Stomach smooth muscle (tissue), 2 donors: ENCODE measurements around the gene ACAP1.

Experiments used
- H3K27ac ChIP-seq: one replicate; pipeline ENCODE4 v1.7.0; 2013; ENCODE audit warnings: mild to moderate bottlenecking, low read length, inconsistent platforms
- H3K27me3 ChIP-seq, 2 donors: one replicate each; pipeline ENCODE4 v1.7.0; 2013; ENCODE audit warnings: low read length in 2 of 2; ENCODE audit not compliant: insufficient read depth in 2 of 2, control insufficient read depth in 1 of 2
- H3K36me3 ChIP-seq, 2 donors: one replicate each; pipeline ENCODE4 v1.7.0; 2013; ENCODE audit warnings: low read length in 2 of 2; ENCODE audit not compliant: control insufficient read depth in 2 of 2, insufficient read depth in 2 of 2
- H3K4me1 ChIP-seq: one replicate; pipeline ENCODE4 v1.7.0; 2013; ENCODE audit warnings: low read length; ENCODE audit not compliant: control insufficient read depth, insufficient read depth
- H3K4me3 ChIP-seq, 2 donors: one replicate each; pipeline ENCODE4 v1.7.0; 2013; ENCODE audit warnings: low read length in 2 of 2
- H3K9ac ChIP-seq, 2 donors: one replicate each; pipeline ENCODE4 v1.7.0; 2013; ENCODE audit warnings: low read length in 2 of 2, mild to moderate bottlenecking in 1 of 2
- H3K9me3 ChIP-seq, 2 donors: one replicate each; pipeline ENCODE4 v1.7.0; 2013; ENCODE audit warnings: low read length in 2 of 2; ENCODE audit not compliant: control insufficient read depth in 2 of 2
- donor health status: healthy.
- donor health status: Pancreatic carcinoma.

Gene ACAP1

DNA sequence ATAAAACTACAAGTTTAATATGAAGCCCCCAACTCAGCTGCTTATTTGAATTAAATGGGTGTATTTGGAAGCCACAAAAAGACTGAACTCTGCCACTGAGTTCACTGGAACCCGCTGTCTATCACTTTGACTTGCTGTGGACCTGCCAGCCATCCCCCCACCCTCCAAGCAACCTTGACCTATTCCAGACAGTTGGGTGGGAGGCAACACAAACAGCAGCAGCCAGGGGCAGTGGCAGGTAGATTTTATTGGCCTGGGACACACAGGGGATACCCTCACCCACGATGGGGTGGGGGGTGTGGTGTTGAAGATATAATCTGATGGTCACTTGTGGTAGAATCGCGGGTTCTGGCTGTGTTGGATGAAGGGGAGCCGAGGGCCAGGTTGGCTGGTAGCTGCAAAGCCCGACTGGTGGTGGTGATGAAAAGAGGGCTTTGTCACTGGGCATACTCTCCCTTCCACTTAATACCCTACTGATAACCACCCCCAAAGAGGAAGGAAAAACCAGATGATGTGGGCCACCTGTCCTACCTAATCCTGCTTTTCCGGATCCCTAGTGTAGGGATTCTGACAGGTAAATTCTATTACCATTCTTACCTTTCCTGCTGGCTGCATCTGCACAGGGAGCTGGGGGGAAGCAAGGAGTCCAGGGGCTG, 23.8 kb upstream of the ACAP1 start:
- Histone ChIP-seq H3K27me3 (no peaks in the 10 kb centered on the region), H3K36me3 (peaks cover 46 to 48% of the 10 kb centered on the region in 2 donors), H3K4me3 (no peak overlapping the region), H3K27ac (peak overlapping the region; percentile 53), H3K4me1 (peaks cover 49% of the 10 kb centered on the region), H3K9ac (no peak overlapping the region), H3K9me3 (no peaks in the 10 kb centered on the region)

DNA sequence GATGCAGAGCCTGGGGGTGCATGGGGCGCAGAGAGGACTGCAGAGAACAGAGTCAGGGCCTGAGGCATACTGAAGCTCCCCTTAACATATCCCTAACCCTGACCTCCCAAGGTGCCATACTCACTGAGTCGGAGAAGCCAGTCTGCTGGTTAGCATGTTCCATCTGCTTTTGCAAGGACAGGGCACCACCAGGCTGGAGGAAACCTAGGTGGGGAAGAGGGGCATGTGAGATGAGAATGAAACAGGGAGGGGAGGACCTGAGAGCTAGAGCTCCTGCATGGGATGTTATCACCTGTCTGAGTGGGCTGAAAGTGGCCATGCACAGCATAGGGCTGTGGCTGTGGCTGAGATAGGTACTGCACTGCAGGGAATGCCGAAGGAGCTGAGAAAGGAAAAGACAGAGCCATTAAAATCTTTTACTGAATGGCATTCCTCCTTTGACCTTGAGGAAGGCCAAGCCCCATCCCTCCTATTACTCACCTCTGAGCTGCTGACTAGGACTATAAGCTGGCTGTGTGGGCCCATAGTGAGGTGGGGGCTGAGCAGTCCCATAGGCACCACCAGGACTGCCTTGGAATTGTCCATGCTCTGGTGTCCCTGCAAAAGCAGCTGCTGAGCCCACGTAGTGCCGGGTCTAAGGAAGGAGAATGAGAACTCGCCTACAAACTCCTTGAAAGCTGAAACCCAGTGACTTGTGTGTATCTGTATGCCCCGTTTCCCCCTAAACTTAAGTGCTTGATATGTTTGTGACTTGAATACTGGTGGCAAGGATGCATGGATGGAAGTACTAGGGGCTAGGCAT, 23.0 kb upstream of the ACAP1 start:
- H3K4me1 ChIP-seq: peaks cover 46% of the 10 kb centered on the region
- no peaks in the 10 kb centered on the region for H3K27me3 ChIP-seq
- H3K27ac ChIP-seq: peak overlapping the region; percentile 53
- H3K9ac ChIP-seq: peak overlapping the region; percentile 42 to 86
- no peaks in the 10 kb centered on the region for H3K9me3 ChIP-seq
- H3K4me3 ChIP-seq: peak overlapping the region in 1 of 2 donors; percentile 90
- H3K36me3 ChIP-seq: peaks cover 52 to 55% of the 10 kb centered on the region in 2 donors

DNA sequence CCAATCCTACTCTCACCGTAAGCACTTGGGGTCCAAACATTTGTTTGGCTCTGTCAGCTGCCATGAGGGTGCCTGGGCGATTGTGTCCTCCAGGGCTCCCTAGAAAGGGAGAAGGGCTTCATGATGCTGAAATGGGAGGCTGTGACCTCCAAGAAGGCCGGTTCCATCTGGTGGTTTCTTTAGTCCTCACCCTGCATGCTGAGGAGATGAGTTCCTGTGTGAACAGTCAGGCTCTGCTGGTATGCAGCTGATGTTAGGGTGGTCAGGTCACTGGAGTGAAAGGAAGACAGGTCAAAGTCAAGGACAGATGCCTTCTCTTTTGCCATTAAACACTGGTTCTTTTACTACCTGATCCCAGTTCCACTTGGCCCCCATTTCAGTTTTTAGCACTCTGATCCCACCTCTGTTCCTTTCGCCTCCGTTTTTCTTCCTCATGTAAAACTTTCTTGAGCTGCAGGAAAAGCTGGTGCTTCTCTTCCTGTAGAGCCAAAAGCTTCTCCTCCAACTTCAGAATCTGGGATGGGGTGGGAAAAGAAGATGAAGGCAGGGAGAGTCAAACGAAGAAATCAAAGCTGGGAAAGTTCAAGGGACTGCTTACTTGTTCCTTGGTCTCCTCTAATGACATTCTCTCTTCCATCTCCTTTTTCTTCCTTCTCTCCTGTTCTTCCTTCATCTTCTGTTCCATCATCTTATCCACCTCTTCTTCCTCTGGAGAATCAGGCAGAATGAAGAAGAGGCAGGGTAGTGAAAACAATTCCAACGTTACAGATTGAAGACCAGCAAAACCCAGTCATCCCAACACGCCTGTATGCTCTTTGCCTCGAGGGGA, 22.2 kb upstream of the ACAP1 start:
- no peaks in the 10 kb centered on the region for H3K9me3 ChIP-seq
- H3K4me3 ChIP-seq: peak overlapping the region; percentile 88 to 90
- peak overlapping the region; percentile 86 to 90 for H3K9ac ChIP-seq
- H3K27me3 ChIP-seq: no peaks in the 10 kb centered on the region
- H3K27ac ChIP-seq: peak overlapping the region; percentile 93
- H3K4me1 ChIP-seq: peaks cover 38% of the 10 kb centered on the region
- H3K36me3 ChIP-seq: peaks cover 61 to 63% of the 10 kb centered on the region in 2 donors

DNA sequence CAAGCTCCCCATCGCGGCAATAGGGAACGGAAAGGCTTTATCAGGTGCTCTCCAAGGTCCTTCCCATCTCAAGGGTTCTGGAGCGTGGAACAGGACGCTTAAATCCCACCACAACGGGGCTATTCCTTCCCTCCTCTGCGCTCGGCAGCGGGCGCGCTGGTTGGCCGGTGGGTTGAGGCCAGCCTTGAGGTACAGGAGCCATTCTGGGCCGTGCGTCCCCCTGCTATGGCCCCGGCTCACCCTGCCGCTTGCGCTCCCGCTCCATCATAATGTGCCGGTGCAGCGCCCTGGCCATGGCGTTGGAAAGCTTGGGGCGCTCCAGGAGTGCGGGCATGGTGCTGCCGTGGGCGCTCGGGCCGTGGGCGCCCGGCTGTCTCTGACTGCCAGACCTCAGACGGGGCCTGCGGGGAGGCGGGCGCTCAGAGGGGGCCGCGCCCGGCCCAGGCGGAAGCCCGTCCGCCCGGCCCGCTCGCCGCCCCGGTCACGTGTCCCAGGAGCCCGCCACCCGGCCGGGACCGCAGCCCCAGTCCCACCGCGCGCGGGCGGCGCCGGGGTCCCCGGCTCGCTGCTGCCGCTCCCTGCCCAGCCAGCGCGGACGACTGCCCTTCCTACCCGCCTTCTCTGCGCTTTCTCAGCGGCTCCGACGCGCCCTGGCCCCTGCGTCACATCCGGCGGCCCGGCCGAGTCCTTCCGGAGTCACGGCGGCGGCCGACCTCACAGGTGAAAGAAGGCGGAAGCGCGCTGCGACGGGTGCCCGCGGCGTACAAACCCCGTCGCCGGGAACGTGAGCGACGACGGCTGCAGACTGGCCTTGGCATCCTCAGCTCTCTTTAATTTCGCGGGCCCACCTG, 21.4 kb upstream of the ACAP1 start, which contains the start of gene GPS2:
Gene GPS2 (minus strand): TSS at position 642 of the 851 bp plus-strand sequence. CDS start 308 bp downstream, at position 334.
- H3K27ac ChIP-seq: peak within 1 kb of the TSS; percentile 93
- H3K4me1 ChIP-seq: peaks cover 31% of the 10 kb centered on the region
- H3K27me3 ChIP-seq: no peaks in the 10 kb centered on the region
- no peaks in the 10 kb centered on the region for H3K9me3 ChIP-seq
- peak within 1 kb of the TSS; percentile 86 to 90 for H3K9ac ChIP-seq
- peak within 1 kb of the TSS; percentile 88 to 90 for H3K4me3 ChIP-seq
- peaks cover 58% of the 10 kb centered on the region in 2 donors for H3K36me3 ChIP-seq

DNA sequence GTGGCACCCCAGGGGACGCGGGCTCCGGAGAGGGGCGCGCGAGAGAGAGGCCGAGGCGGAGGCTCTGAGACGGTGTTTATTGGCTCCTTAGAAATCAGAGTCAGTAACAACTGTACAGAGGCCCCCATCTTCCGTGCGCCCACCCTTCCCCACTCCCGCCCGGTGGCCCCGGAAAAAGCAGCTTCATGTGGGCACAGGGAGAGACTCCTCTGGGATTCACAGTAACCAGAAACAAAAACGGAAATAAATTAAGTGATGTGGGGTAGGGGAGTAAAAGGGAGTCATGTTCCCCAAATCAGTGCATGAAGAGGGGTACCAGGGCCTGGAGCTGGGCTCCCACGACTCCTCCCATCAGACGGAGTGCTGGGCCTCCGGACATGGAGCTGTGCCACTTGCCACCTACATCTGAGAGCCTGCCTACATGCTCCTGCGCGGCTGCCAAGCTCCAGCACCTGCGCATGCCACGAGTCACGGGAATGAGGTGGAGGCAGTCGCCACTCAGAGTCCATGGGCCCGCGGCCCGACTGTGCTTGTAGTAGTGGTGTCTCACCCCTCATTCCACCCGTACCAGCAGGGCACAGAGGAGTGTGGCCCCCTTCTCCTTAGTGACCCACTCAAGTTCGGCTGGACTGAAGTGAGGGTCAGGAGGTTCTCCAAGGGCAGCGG, 20.6 kb upstream of the ACAP1 start:
- H3K27ac ChIP-seq: peak overlapping the region; percentile 93
- no peaks in the 10 kb centered on the region for H3K9me3 ChIP-seq
- peak overlapping the region; percentile 44 to 90 for H3K4me3 ChIP-seq
- peaks cover 29% of the 10 kb centered on the region for H3K4me1 ChIP-seq
- H3K9ac ChIP-seq: peak overlapping the region; percentile 86 to 90
- peaks cover 56% of the 10 kb centered on the region in 2 donors for H3K36me3 ChIP-seq
- no peaks in the 10 kb centered on the region for H3K27me3 ChIP-seq

DNA sequence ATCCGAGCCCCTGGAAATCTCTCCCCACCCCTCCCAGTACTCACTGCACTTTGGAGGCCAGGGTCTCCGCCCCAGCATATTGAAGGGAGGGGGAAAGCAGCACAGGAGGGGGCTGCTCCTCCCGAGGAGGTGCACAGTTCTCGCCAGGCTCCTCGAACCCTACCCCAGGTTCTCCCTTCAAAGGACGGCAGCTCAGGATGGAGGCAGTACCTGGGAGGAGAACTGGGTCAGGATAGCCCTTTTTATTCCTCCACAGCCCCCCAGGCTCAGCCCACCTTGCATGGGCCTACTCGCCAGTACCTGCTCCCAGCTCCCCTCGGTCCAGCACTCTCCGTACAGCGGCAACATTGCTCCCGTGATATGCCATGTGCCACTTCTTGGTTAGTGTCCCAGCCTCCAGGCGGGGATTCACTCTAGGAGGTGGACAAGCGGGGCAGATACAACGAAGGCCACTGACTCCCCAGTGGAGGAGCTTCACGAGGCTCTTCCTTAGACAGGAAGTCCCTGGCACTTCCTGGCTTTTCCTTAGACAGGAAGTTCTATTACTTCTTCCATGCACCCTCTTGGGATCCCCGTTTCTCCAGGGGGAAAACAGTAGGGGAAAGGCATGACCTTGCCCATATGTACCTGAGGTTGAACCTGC, 19.0 kb upstream of the ACAP1 start:
- no peaks in the 10 kb centered on the region for H3K9me3 ChIP-seq
- H3K27ac ChIP-seq: no peak overlapping the region
- H3K4me3 ChIP-seq: no peak overlapping the region
- no peaks in the 10 kb centered on the region for H3K27me3 ChIP-seq
- H3K4me1 ChIP-seq: peaks cover 29% of the 10 kb centered on the region
- H3K9ac ChIP-seq: no peak overlapping the region
- peaks cover 58 to 61% of the 10 kb centered on the region in 2 donors for H3K36me3 ChIP-seq

DNA sequence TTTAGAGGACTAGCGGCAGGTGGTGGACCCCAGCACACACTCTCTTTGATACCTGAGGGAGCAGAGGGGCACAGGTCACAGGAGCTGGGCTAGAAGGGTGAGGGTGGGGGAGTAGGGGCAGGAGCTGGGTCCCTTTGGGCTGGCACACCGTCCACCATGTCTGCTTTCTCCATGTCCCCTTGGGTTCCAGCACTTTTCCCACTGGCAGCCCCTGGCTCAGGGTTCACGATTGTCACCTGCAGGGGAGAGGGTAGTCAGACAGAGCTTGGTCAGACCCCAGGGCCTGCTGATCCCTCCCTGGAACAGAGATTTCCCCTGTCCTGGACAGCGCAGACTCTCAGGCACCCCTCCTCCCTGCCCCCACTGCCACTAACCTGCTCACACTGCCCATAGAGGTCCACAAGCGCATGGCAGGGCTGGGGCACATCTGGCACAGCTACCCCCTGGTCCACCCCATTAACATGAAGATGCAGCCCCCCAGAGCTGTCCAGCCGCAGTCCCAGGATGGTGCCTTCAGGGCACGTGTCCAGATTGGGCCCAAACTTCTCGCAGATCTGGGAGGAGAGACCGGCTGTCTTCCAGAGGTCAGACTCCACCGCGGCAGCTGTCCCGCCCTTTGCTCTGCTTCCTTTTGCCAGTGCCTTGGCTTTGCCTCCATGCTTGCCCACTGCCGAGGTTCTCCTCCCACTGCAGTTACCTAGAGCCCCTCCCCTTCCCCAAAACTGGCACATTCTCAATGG, 18.0 kb upstream of the ACAP1 start:
- Histone ChIP-seq H3K9me3 (no peaks in the 10 kb centered on the region), H3K27ac (no peak overlapping the region), H3K4me3 (no peak overlapping the region), H3K9ac (no peak overlapping the region), H3K27me3 (no peaks in the 10 kb centered on the region), H3K4me1 (peaks cover 23% of the 10 kb centered on the region), H3K36me3 (peaks cover 58 to 61% of the 10 kb centered on the region in 2 donors)

DNA sequence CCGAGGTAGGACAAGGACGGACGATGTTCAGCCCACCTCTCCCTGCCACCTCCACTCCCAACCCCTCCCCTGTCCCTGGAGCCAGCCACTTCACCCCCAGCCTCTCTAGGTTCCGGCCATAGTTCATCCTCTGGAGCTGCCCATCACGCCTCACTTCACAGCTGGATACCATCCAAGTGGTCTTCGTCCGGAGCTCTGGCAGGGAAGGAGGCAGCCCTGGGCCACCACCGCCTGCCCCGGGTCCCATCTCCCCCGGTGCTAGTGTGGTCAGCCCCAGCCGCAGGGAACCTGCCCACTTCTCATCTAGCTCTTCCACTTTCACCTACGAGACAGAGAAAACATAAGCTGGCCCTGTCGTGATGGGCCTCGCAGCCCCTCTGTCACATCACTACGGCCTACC, 14.9 kb upstream of the ACAP1 start:
- H3K27me3 ChIP-seq: no peaks in the 10 kb centered on the region
- no peaks in the 10 kb centered on the region for H3K9me3 ChIP-seq
- H3K9ac ChIP-seq: no peak overlapping the region
- peaks cover 67 to 73% of the 10 kb centered on the region in 2 donors for H3K36me3 ChIP-seq
- no peak overlapping the region for H3K4me3 ChIP-seq
- no peak overlapping the region for H3K27ac ChIP-seq
- no peaks in the 10 kb centered on the region for H3K4me1 ChIP-seq
